ENCODE results near the gene DUS1L.

- TF ChIP-seq, protein P1, sequence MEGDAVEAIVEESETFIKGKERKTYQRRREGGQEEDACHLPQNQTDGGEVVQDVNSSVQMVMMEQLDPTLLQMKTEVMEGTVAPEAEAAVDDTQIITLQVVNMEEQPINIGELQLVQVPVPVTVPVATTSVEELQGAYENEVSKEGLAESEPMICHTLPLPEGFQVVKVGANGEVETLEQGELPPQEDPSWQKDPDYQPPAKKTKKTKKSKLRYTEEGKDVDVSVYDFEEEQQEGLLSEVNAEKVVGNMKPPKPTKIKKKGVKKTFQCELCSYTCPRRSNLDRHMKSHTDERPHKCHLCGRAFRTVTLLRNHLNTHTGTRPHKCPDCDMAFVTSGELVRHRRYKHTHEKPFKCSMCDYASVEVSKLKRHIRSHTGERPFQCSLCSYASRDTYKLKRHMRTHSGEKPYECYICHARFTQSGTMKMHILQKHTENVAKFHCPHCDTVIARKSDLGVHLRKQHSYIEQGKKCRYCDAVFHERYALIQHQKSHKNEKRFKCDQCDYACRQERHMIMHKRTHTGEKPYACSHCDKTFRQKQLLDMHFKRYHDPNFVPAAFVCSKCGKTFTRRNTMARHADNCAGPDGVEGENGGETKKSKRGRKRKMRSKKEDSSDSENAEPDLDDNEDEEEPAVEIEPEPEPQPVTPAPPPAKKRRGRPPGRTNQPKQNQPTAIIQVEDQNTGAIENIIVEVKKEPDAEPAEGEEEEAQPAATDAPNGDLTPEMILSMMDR (IDR thresholded peaks at IDR 0.05; ENCODE audit: low read depth, low read length): no peak
- no peak for TF ChIP-seq EZH2phosphoT487 (IDR thresholded peaks at IDR 0.05; ENCODE audit: low read depth)
Measured at GRCh38 chr17:82037889-82038195, 27.8 kb downstream of the DUS1L start.
